ENCODE data around the gene PGM1. TPM values are rescaled to one million over a fixed set of nuclear protein-coding genes. Genes with fewer than 3 reads are reported as not detected.
A peak's percentile ranks its signal among the peaks of the same experiment; 100 is the strongest.

PGM1 gene
- total RNA-seq, 1 donor from 2014 or later, result 32.9 TPM

DNA sequence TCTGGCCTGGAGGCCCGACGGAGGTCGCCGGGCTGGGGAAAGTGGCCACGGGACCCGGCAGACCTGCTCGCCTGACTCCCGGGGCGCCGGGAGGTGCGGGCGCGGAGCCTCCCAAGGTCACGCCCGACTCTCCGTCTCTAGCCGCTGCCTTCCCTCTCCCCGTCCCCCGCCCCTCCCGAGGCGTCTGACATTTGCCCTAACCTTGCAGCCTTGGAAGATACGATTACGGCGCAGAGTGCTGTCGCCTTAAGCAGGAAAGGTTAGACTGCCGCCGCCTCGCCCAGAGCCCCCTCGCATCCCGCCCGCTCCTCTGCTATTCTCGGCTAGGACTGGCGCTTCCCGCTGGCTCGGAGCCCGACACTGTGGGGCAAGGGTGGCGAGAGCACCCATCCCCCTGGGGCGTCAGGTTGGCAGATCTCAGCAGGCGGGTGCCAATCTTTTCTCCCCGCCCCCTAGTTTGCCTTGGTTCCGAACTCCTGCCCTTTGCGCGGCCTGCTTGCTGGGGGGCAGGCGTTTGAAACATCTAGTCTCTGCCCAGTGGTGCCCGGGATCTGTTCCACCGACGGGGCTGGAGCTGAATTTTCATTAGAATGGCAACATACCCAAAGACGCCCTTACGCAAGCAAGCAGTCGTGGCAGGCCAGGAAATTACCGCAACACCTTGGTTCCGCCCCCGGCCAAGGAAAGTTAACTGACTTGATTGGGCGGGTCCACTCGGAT lies 835 bp downstream of the PGM1 start:
- peak overlapping the region; percentile 86 for H3K27ac Mint-ChIP-seq
- no peak for TF ChIP-seq CTCF (conservative IDR thresholded peaks at IDR 0.05)
- H3K9me3 Mint-ChIP-seq, result no peaks in the 10 kb centered on the region
- H3K36me3 Mint-ChIP-seq, result no peaks in the 10 kb centered on the region
- H3K27me3 Mint-ChIP-seq, result peaks cover 3% of the 10 kb centered on the region
- peak overlapping the region; percentile 93 for H3K4me3 Mint-ChIP-seq
- H3K4me1 Mint-ChIP-seq (ENCODE audit: unreplicated experiment), result no peaks in the 10 kb centered on the region
- DNase-seq (ENCODE audit: extremely low spot score, unreplicated experiment), result peak; percentile 77

- no peak for DNase-seq (ENCODE audit: extremely low spot score, unreplicated experiment)
- TF ChIP-seq CTCF (conservative IDR thresholded peaks at IDR 0.05), result no peak
- peak overlapping the region; percentile 30 for H3K4me3 Mint-ChIP-seq
- peaks cover 3% of the 10 kb centered on the region for H3K36me3 Mint-ChIP-seq
- H3K9me3 Mint-ChIP-seq, result no peaks in the 10 kb centered on the region
- peaks cover 3% of the 10 kb centered on the region for H3K27me3 Mint-ChIP-seq
- H3K27ac Mint-ChIP-seq, result no peak overlapping the region
- no peaks in the 10 kb centered on the region for H3K4me1 Mint-ChIP-seq (ENCODE audit: unreplicated experiment)
Observed at GRCh38 chr1:63595435-63595834, 2.2 kb downstream of the PGM1 start.

GRCh38 chr1:63599799-63600198 lies 6.6 kb downstream of the PGM1 start:
- Mint-ChIP-seq H3K27ac (no peak overlapping the region), H3K9me3 (no peaks in the 10 kb centered on the region), H3K4me3 (no peak overlapping the region), H3K27me3 (peaks cover 3% of the 10 kb centered on the region), H3K4me1 (ENCODE audit: unreplicated experiment) (peaks cover 11% of the 10 kb centered on the region), H3K36me3 (peaks cover 6% of the 10 kb centered on the region)
- TF ChIP-seq CTCF (conservative IDR thresholded peaks at IDR 0.05), result no peak
- no peak for DNase-seq (ENCODE audit: extremely low spot score, unreplicated experiment)

DNA sequence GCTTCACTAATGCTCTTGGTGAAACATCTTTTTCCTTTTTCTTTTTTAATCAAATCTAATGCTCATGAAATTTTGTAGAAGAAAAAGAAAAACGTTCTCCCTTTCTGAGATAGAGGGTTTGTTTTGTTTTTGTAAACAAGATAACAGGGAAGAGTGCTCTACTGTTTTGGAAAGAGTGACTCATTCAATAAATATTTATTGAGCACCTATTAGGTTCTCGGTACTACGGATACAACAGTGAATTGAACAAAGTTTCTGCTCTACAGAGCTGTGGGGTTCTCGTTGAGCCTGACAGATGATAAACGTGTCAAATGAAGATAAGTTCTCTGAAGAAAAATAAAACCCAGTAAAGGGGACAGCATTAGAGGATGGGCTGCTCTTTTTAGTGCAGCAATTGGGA lies 7.0 kb downstream of the PGM1 start:
- no peak overlapping the region for H3K4me3 Mint-ChIP-seq
- DNase-seq (ENCODE audit: extremely low spot score, unreplicated experiment), result no peak
- H3K27me3 Mint-ChIP-seq, result peaks cover 3% of the 10 kb centered on the region
- H3K9me3 Mint-ChIP-seq, result no peaks in the 10 kb centered on the region
- H3K4me1 Mint-ChIP-seq (ENCODE audit: unreplicated experiment), result peaks cover 11% of the 10 kb centered on the region
- H3K27ac Mint-ChIP-seq, result no peak overlapping the region
- no peak for TF ChIP-seq CTCF (conservative IDR thresholded peaks at IDR 0.05)
- peaks cover 6% of the 10 kb centered on the region for H3K36me3 Mint-ChIP-seq

DNA sequence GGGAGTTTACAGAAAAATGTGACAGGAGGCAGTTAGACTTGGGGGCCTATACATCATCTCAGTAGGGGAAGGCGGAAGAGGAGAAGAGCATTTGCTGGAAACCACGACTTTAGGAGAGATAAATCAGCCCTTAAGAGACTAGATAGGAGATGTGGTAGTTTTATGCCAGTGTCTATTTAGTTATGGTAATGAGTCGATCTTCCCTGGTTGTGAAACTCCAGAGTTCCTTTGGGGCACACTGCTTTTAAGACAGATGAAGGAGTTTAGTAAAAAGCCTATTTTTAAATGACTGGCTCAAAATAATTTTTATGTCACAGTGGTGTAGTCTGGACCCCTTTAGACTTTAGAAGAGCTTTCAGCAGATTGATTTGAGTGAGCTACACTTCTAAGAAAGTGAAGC lies 7.8 kb downstream of the PGM1 start:
- Mint-ChIP-seq H3K36me3 (peaks cover 6% of the 10 kb centered on the region), H3K9me3 (no peaks in the 10 kb centered on the region), H3K27me3 (peaks cover 3% of the 10 kb centered on the region), H3K27ac (no peak overlapping the region), H3K4me1 (ENCODE audit: unreplicated experiment) (peaks cover 11% of the 10 kb centered on the region), H3K4me3 (no peak overlapping the region)
- DNase-seq (ENCODE audit: extremely low spot score, unreplicated experiment), result no peak
- no peak for TF ChIP-seq CTCF (conservative IDR thresholded peaks at IDR 0.05)
